HG03196 (cell line): ENCODE measurements around the gene KHSRP.
A peak's percentile ranks its signal among the peaks of the same experiment; 100 is the strongest.
"Not testable (repeated sequence)": the region's sequence is repeated elsewhere in the genome, so short reads cannot be mapped to it uniquely, and the experiment has no call there.

Experiments used
- ATAC-seq: cut with Tn5 transposase; IDR thresholded peaks from one replicate; pipeline ENCODE4 v1.9.1; 2021; ENCODE audit not compliant: unreplicated experiment

Gene KHSRP

GRCh38 chr19:6418562-6418932 is 6.1 kb downstream of the KHSRP start:
- no peak for ATAC-seq

GRCh38 chr19:6417713-6418561 is 6.7 kb downstream of the KHSRP start:
- ATAC-seq, result no peak

GRCh38 chr19:6416658-6417405 is 7.8 kb downstream of the KHSRP start:
- no peak for ATAC-seq

- no peak for ATAC-seq
Measured at GRCh38 chr19:6415591-6416190, 8.9 kb downstream of the KHSRP start.

- no peak for ATAC-seq
Measured at GRCh38 chr19:6414793-6415590, 9.6 kb downstream of the KHSRP start.

GRCh38 chr19:6413721-6414643 is 10.6 kb downstream of the KHSRP start:
- ATAC-seq, result no peak

- ATAC-seq, result no peak
Measured at GRCh38 chr19:6413291-6413690, 11.3 kb downstream of the KHSRP start.

GRCh38 chr19:6412447-6413091 is 12.0 kb downstream of the KHSRP start:
- no peak for ATAC-seq

GRCh38 chr19:6412061-6412446 is 12.6 kb downstream of the KHSRP start:
- no peak for ATAC-seq

- ATAC-seq, result no peak
Measured at GRCh38 chr19:6409346-6409745, 15.3 kb downstream of the KHSRP start.

GRCh38 chr19:6406401-6406800 is 18.2 kb downstream of the KHSRP start:
- no peak for ATAC-seq

- ATAC-seq, result no peak
Measured at GRCh38 chr19:6402837-6403608, 21.6 kb downstream of the KHSRP start.

GRCh38 chr19:6402058-6402457 is 22.6 kb downstream of the KHSRP start:
- ATAC-seq, result no peak

- not testable (repeated sequence) for ATAC-seq
Measured at GRCh38 chr19:6400062-6400944, 24.3 kb downstream of the KHSRP start.

- ATAC-seq, result no peak
Measured at GRCh38 chr19:6396305-6396704, 28.3 kb downstream of the KHSRP start.

- no peak for ATAC-seq
Measured at GRCh38 chr19:6394831-6395230, 29.8 kb downstream of the KHSRP start.

- peak; percentile 22 for ATAC-seq
Measured at GRCh38 chr19:6393983-6394412, 30.6 kb downstream of the KHSRP start.
